NT2/D1 (cell line): ENCODE results near the gene GAS7.

Source experiments
- SUZ12 ChIP-seq: IDR thresholded peaks from 2 replicates; pipeline ENCODE4 v1.6.1; 2011; ENCODE audit not compliant: insufficient read length, insufficient read depth; ENCODE audit errors: extremely low read depth
- YY1 ChIP-seq: IDR thresholded peaks from 2 replicates; pipeline ENCODE4 v1.6.1; 2011; ENCODE audit not compliant: insufficient read length, insufficient read depth
- ZNF274 ChIP-seq: IDR thresholded peaks from 2 replicates; pipeline ENCODE4 v1.6.1; 2011; ENCODE audit warnings: mild to moderate bottlenecking, low read depth, low read length

DNA sequence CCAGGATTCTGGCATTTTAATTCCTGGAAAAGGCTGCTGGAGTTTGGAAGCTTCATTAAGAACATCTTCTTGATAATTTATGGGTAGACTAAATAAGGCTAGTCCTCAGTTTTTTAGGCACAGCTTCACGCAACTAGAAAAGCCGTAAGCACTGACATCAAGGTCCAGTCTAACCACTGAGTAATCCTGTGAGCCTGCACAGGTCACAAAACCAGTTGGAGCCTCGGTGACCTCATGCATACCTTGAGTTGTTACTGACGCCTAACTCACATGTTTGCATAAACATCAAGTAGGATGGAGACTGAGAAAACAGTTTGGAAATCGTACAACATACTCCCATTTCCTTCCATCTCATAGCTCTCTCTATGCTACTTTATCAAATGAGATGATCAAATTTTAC is 229.5 kb downstream of the GAS7 start:
- TF ChIP-seq YY1 (no peak), ZNF274 (no peak), SUZ12 (no peak)
